Transverse colon (tissue), 4 donors: Measurements from ENCODE around the gene TGFBI. TPM values are rescaled to one million over a fixed set of nuclear protein-coding genes. Genes with fewer than 3 reads are reported as not detected.
A peak's percentile ranks its signal among the peaks of the same experiment; 100 is the strongest.

Source experiments
- DNase-seq: peaks from one replicate; pipeline ENCODE4 v3.0.0-alpha.2; 2019
- H3K27ac ChIP-seq, 4 donors: fragments of 200-600 bp; sonication (generic); 2 replicates each; pipeline ENCODE4 v1.5.1; 2016 to 2018; ENCODE audit warnings: inconsistent platforms in 4 of 4
- H3K27me3 ChIP-seq: fragments of 200-600 bp; sonication (generic); 2 replicates; pipeline ENCODE4 v1.5.1; 2017; ENCODE audit warnings: inconsistent platforms
- H3K36me3 ChIP-seq, 4 donors: fragments of 200-600 bp; sonication (generic); 2 replicates each; pipeline ENCODE4 v1.5.1; 2017 to 2019; ENCODE audit warnings: inconsistent platforms in 4 of 4
- H3K4me1 ChIP-seq, 4 donors: fragments of 200-600 bp; sonication (generic); 2 replicates each; pipeline ENCODE4 v1.5.1; 2017 to 2020; ENCODE audit warnings: inconsistent platforms in 4 of 4
- H3K4me3 ChIP-seq, 4 donors: fragments of 200-600 bp; sonication (generic); 1 replicate in 1 of 4; 2 replicates in 3 of 4; pipeline versions ENCODE4 v1.5.1 to v1.6.1; 2017 to 2019; ENCODE audit warnings: inconsistent platforms in 4 of 4
- H3K9me3 ChIP-seq, 2 donors: fragments of 200-600 bp; sonication (generic); 2 replicates each; pipeline ENCODE4 v1.5.1; 2017 to 2019; ENCODE audit warnings: inconsistent platforms in 2 of 2
- CTCF ChIP-seq, 5 experiments: fragments of 200-600 bp in 3 of 5; fragments of 450-650 bp in 2 of 5; sonication (generic) in 3 of 5; IDR thresholded peaks; 1 replicate in 2 of 5; 2 replicates in 3 of 5; pipeline ENCODE4 v1.5.1; 2016 to 2017; ENCODE audit warnings: antibody characterized with exemption in 5 of 5, inconsistent platforms in 3 of 5, mild to moderate bottlenecking in 2 of 5, moderate library complexity in 1 of 5
- EP300 ChIP-seq: sonication (generic); formaldehyde crosslinking; IDR thresholded peaks from one replicate; pipeline ENCODE4 v1.6.1; 2017; ENCODE audit warnings: antibody characterized with exemption, low read depth
- POLR2A ChIP-seq: fragments of 450-650 bp; IDR thresholded peaks from one replicate; pipeline ENCODE4 v1.6.1; 2016; ENCODE audit warnings: antibody characterized with exemption, mild to moderate bottlenecking, moderate library complexity
- POLR2AphosphoS5 ChIP-seq, 3 donors: sonication (generic); formaldehyde crosslinking; IDR thresholded peaks; one replicate each; pipeline ENCODE4 v1.6.1; 2016; ENCODE audit warnings: antibody characterized with exemption in 3 of 3
- WGBS, 2 donors: methylation state at CpG; one replicate each; pipeline ENCODE4 v1.1.5; 2018; ENCODE audit warnings: low coverage in 1 of 2; 5-methylcytosine and 5-hydroxymethylcytosine counted together
- in situ Hi-C, 4 donors: fragments of 200-750 bp; cut with MboI; loops; one replicate each; pipeline versions ENCODE4 v1.15.0 to v1.15.1; 2017; ENCODE audit warnings: low sequenced_read_pairs in 3 of 4, low pct_ligation_motif_present in 1 of 4, low pct_unique_long_range_greater_than_20kb in 1 of 4
- intact Hi-C: fragments of 100-400 bp; cut with DNase I; formaldehyde crosslinking; loops from one replicate; pipeline ENCODE4 v1.15.1; 2023; ENCODE audit warnings: low total_unique reads
- total RNA-seq, 4 donors: library from RNA; depleted of rRNA; stranded (reverse); fragments of >200 nt; gene quantifications; one replicate each; pipeline ENCODE4 v1.1.0, GENCODE V29; 2016

Gene TGFBI
- total RNA-seq, 4 donors from 2014 or later: 22.4 to 79.6 (median 29.8) TPM

- Histone ChIP-seq H3K27me3 (peaks cover 5% of the 10 kb centered on the region), H3K4me1 (peaks cover 4 to 22% (median 17%) of the 10 kb centered on the region in 4 donors), H3K9me3 (no peaks in the 10 kb centered on the region), H3K36me3 (no peaks in the 10 kb centered on the region), H3K4me3 (no peak overlapping the region), H3K27ac (peak overlapping the region in 2 of 4 donors; percentile 21 to 67)
- DNase-seq: no peak
- intact Hi-C loops: loop anchor here (5.0 kb wide), 1 partner anchor 33 kb away; no protein-coding TSS in a partner anchor
- TF ChIP-seq CTCF (IDR thresholded peaks at IDR 0.05): no peak
- TF ChIP-seq EP300: no peak
- no peak for TF ChIP-seq POLR2AphosphoS5 (IDR thresholded peaks at IDR 0.05)
- TF ChIP-seq POLR2A: no peak
- 70 to 77% methylated on average over 3 to 9 of the region's 9 CpGs for WGBS, 2 donors
- in situ Hi-C loops: no loop called here
Observed at GRCh38 chr5:136023958-136024541, 4.7 kb upstream of the TGFBI start.

GRCh38 chr5:136025900-136026299 lies 2.9 kb upstream of the TGFBI start:
- Histone ChIP-seq H3K27me3 (peaks cover 9% of the 10 kb centered on the region), H3K4me3 (no peak overlapping the region), H3K9me3 (no peaks in the 10 kb centered on the region), H3K4me1 (peaks cover 7 to 26% (median 15%) of the 10 kb centered on the region in 4 donors), H3K36me3 (no peaks in the 10 kb centered on the region), H3K27ac (peak overlapping the region; percentile 19 to 67 (median 52))
- no peak for DNase-seq
- TF ChIP-seq POLR2AphosphoS5 (IDR thresholded peaks at IDR 0.05) (peak in 2 of 3 donors; percentile 17 to 53), POLR2A (no peak)
- 61 to 69% methylated on average over 2 of the region's 2 CpGs for WGBS, 2 donors
- in situ Hi-C loops: no loop called here
- intact Hi-C loops: no loop called here

- Histone ChIP-seq H3K4me3 (no peak overlapping the region), H3K4me1 (peaks cover 7 to 26% (median 15%) of the 10 kb centered on the region in 4 donors), H3K9me3 (no peaks in the 10 kb centered on the region), H3K27ac (peak overlapping the region in 2 of 4 donors; percentile 2 to 56), H3K36me3 (no peaks in the 10 kb centered on the region), H3K27me3 (peaks cover 9% of the 10 kb centered on the region)
- intact Hi-C loops (no loop called here), in situ Hi-C loops (no loop called here)
- WGBS, 2 donors: 90 to 91% methylated on average over 3 of the region's 3 CpGs
- DNase-seq: no peak
- no peak for TF ChIP-seq CTCF (IDR thresholded peaks at IDR 0.05)
- no peak for TF ChIP-seq POLR2AphosphoS5 (IDR thresholded peaks at IDR 0.05)
- no peak for TF ChIP-seq EP300
- no peak for TF ChIP-seq POLR2A
Observed at GRCh38 chr5:136026636-136027035, 2.2 kb upstream of the TGFBI start.

- WGBS, 2 donors: 90 to 100% methylated on average over 2 to 4 of the region's 4 CpGs
- intact Hi-C loops: no loop called here
- no peak overlapping the region for H3K4me3 ChIP-seq
- no peak overlapping the region for H3K27ac ChIP-seq
- no peaks in the 10 kb centered on the region for H3K36me3 ChIP-seq
- peaks cover 7 to 26% (median 19%) of the 10 kb centered on the region in 4 donors for H3K4me1 ChIP-seq
- H3K9me3 ChIP-seq: no peaks in the 10 kb centered on the region
- DNase-seq: no peak
- TF ChIP-seq CTCF (IDR thresholded peaks at IDR 0.05) (no peak), POLR2AphosphoS5 (IDR thresholded peaks at IDR 0.05) (no peak), POLR2A (no peak), EP300 (no peak)
- in situ Hi-C loops: no loop called here
- peaks cover 9% of the 10 kb centered on the region for H3K27me3 ChIP-seq
Observed at GRCh38 chr5:136027311-136027710, 1.5 kb upstream of the TGFBI start.
